Loucy (cell line): ENCODE data around the gene GRM2.

ENCODE experiments used
- CTCF ChIP-seq: fragments of 200-600 bp; sonication (generic); conservative IDR thresholded peaks from 2 replicates; pipeline ENCODE4 v1.5.1; 2014; ENCODE audit warnings: mild to moderate bottlenecking, antibody characterized with exemption, low read length
- EZH2phosphoT487 ChIP-seq: fragments of 200-600 bp; IDR thresholded peaks from 2 replicates; pipeline ENCODE4 v1.6.1; 2018; ENCODE audit warnings: antibody characterized with exemption, mild to moderate bottlenecking, moderate library complexity, borderline replicate concordance

- TF ChIP-seq CTCF: no peak
- TF ChIP-seq EZH2phosphoT487: no peak
Measured at GRCh38 chr3:51671734-51672475, 35.0 kb upstream of the GRM2 start.
